ENCODE measurements around the gene MADCAM1.
"Not testable (repeated sequence)": the region's sequence is repeated elsewhere in the genome, so short reads cannot be mapped to it uniquely, and the experiment has no call there.

Gene MADCAM1

GRCh38 chr19:496112-496665 lies at the start of gene MADCAM1:
Gene MADCAM1, plus strand, starts transcription at chr19:496486. Its CDS starts 14 bp downstream, at chr19:496500.
- DNase-seq, result no peak

- DNase-seq, result no peak
These were observed 49.2 kb upstream of the MADCAM1 start for GRCh38 chr19:447064-447426.

- no peak for DNase-seq
These were observed 48.3 kb upstream of the MADCAM1 start for GRCh38 chr19:447816-448560.

- no peak for DNase-seq
These were observed 46.4 kb upstream of the MADCAM1 start for GRCh38 chr19:449916-450315.

- DNase-seq, result not testable (repeated sequence)
These were observed 45.3 kb upstream of the MADCAM1 start for GRCh38 chr19:450912-451481.

GRCh38 chr19:452829-453228 lies 43.5 kb upstream of the MADCAM1 start:
- DNase-seq, result no peak

- DNase-seq, result no peak
These were observed 42.7 kb upstream of the MADCAM1 start for GRCh38 chr19:453606-454005.

GRCh38 chr19:455031-455705 lies 41.1 kb upstream of the MADCAM1 start:
- DNase-seq, result no peak

- no peak for DNase-seq
These were observed 40.3 kb upstream of the MADCAM1 start for GRCh38 chr19:455851-456546.

GRCh38 chr19:456547-457110 lies 39.7 kb upstream of the MADCAM1 start:
- DNase-seq, result no peak

GRCh38 chr19:457636-458035 lies 38.6 kb upstream of the MADCAM1 start:
- DNase-seq, result no peak

- no peak for DNase-seq
These were observed 37.9 kb upstream of the MADCAM1 start for GRCh38 chr19:458091-459042.

- DNase-seq, result no peak
These were observed 36.4 kb upstream of the MADCAM1 start for GRCh38 chr19:459724-460511.

- no peak for DNase-seq
These were observed 35.2 kb upstream of the MADCAM1 start, which contains the start of gene SHC2 for GRCh38 chr19:460877-461720. Gene SHC2, minus strand, starts transcription at chr19:461033. Its CDS starts 37 bp downstream, at chr19:460996.

GRCh38 chr19:461721-462551 lies 34.4 kb upstream of the MADCAM1 start:
- no peak for DNase-seq

GRCh38 chr19:463483-464207 lies 32.6 kb upstream of the MADCAM1 start:
- DNase-seq, result no peak

- DNase-seq, result no peak
These were observed 32.1 kb upstream of the MADCAM1 start for GRCh38 chr19:464208-464545.

Measured in activated CD4-positive, CD25-positive, alpha-beta regulatory T cell treated with anti-CD3 and anti-CD28 coated beads, Interleukin-2, amount 50 U/mL, for 72 hours (primary cell).